Neuronal stem cell (in vitro differentiated cells): ENCODE data around the gene MTPN. TPM values are rescaled to one million over a fixed set of nuclear protein-coding genes. Genes with fewer than 3 reads are reported as not detected.

Experiments used
- DNase-seq: peaks from one replicate; pipeline ENCODE4 v3.0.0-alpha.2; 2013; ENCODE audit warnings: low spot score
- H2AFZ ChIP-seq: one replicate; pipeline ENCODE4 v1.6.1; 2013; ENCODE audit warnings: mild to moderate bottlenecking, low read length, inconsistent platforms
- H2AK5ac ChIP-seq: 2 replicates; pipeline ENCODE4 v1.6.1; 2013; ENCODE audit warnings: low read depth, mild to moderate bottlenecking, inconsistent platforms, low read length, moderate library complexity, mixed read lengths
- H2BK120ac ChIP-seq: 2 replicates; pipeline ENCODE4 v1.6.1; 2013; ENCODE audit warnings: low read depth, mild to moderate bottlenecking, inconsistent platforms, low read length, moderate library complexity, mixed read lengths
- H2BK12ac ChIP-seq: one replicate; pipeline ENCODE4 v1.6.1; 2013; ENCODE audit warnings: low read length, inconsistent platforms
- H2BK15ac ChIP-seq: 2 replicates; pipeline ENCODE4 v1.6.1; 2013; ENCODE audit warnings: mild to moderate bottlenecking, low read length, inconsistent platforms, mixed read lengths
- H2BK5ac ChIP-seq: one replicate; pipeline ENCODE4 v1.6.1; 2013; ENCODE audit warnings: inconsistent platforms, mild to moderate bottlenecking, low read length, moderate library complexity
- H3K14ac ChIP-seq: one replicate; pipeline ENCODE4 v1.6.1; 2013; ENCODE audit warnings: low read length, inconsistent platforms
- H3K18ac ChIP-seq: 2 replicates; pipeline ENCODE4 v1.6.1; 2013; ENCODE audit warnings: low read length, inconsistent platforms
- H3K23ac ChIP-seq: 2 replicates; pipeline ENCODE4 v1.6.1; 2013; ENCODE audit warnings: low read depth, mild to moderate bottlenecking, mixed read lengths, low read length, inconsistent platforms; ENCODE audit not compliant: poor library complexity
- H3K27ac ChIP-seq: replicated peaks from 3 replicates; pipeline ENCODE4 v1.5.1; 2013; ENCODE audit warnings: low read length, inconsistent platforms
- H3K27me3 ChIP-seq, 3 experiments: 2 replicates each; pipeline ENCODE4 v1.6.1; 2013; ENCODE audit warnings: low read length in 3 of 3, mild to moderate bottlenecking in 2 of 3, inconsistent platforms in 1 of 3, low read depth in 1 of 3, mixed read lengths in 1 of 3, moderate library complexity in 1 of 3; ENCODE audit not compliant: control insufficient read depth in 3 of 3, insufficient read depth in 3 of 3
- H3K36me3 ChIP-seq, 2 donors: replicated peaks in 1 of 2; 2 replicates each; pipeline ENCODE4 v1.6.1; 2013; ENCODE audit warnings: low read length in 2 of 2; ENCODE audit not compliant: control insufficient read depth in 2 of 2, insufficient read depth in 2 of 2
- H3K4ac ChIP-seq: 2 replicates; pipeline ENCODE4 v1.6.1; 2013; ENCODE audit warnings: inconsistent platforms, mild to moderate bottlenecking, low read length, moderate library complexity
- H3K4me1 ChIP-seq, 2 donors: 1 replicate in 1 of 2; 2 replicates in 1 of 2; pipeline ENCODE4 v1.6.1; 2013; ENCODE audit warnings: low read length in 2 of 2, low read depth in 1 of 2; ENCODE audit not compliant: control insufficient read depth in 2 of 2, insufficient read depth in 1 of 2
- H3K4me2 ChIP-seq: one replicate; pipeline ENCODE4 v1.6.1; 2013; ENCODE audit warnings: mild to moderate bottlenecking, low read length, inconsistent platforms; ENCODE audit not compliant: insufficient read depth, poor library complexity, severe bottlenecking
- H3K4me3 ChIP-seq, 2 donors: 2 replicates each; pipeline ENCODE4 v1.5.1; 2013; ENCODE audit warnings: low read length in 2 of 2, mild to moderate bottlenecking in 2 of 2, inconsistent platforms in 1 of 2, moderate library complexity in 1 of 2
- H3K79me1 ChIP-seq: one replicate; pipeline ENCODE4 v1.6.1; 2013; ENCODE audit warnings: low read depth, mild to moderate bottlenecking, inconsistent platforms, low read length, moderate library complexity
- H3K9ac ChIP-seq: one replicate; pipeline ENCODE4 v1.6.1; 2013; ENCODE audit warnings: mild to moderate bottlenecking, low read depth, low read length, inconsistent platforms; ENCODE audit not compliant: poor library complexity
- H3K9me3 ChIP-seq, 2 donors: replicated peaks in 1 of 2; 2 replicates each; pipeline versions ENCODE3 to v1.6.1; 2013; ENCODE audit warnings: low read length in 2 of 2, mild to moderate bottlenecking in 2 of 2, inconsistent platforms in 1 of 2, low read depth in 1 of 2, mixed read lengths in 1 of 2, moderate library complexity in 1 of 2; ENCODE audit not compliant: control insufficient read depth in 2 of 2, insufficient read depth in 1 of 2
- H4K8ac ChIP-seq: one replicate; pipeline ENCODE4 v1.6.1; 2013; ENCODE audit warnings: low read depth, mild to moderate bottlenecking, inconsistent platforms, low read length, moderate library complexity
- H4K91ac ChIP-seq: one replicate; pipeline ENCODE4 v1.6.1; 2013; ENCODE audit warnings: low read length, low read depth, mild to moderate bottlenecking, inconsistent platforms; ENCODE audit not compliant: poor library complexity
- WGBS, 2 donors: extraction: QIAGEN DNeasy Blood & Tissue Kit; methylation state at CpG; one replicate each; pipeline ENCODE4 v1.1.7; 2013; ENCODE audit warnings: missing lambda C conversion rate in 2 of 2, mixed read lengths in 1 of 2; ENCODE audit not compliant: insufficient read length in 2 of 2, insufficient replicate concordance in 1 of 2; ENCODE audit errors: extremely low coverage in 2 of 2; 5-methylcytosine and 5-hydroxymethylcytosine counted together
- small RNA-seq: library from polyadenylated mRNA; stranded (forward); fragments of <200 nt; extraction: miRNeasy Mini kit (QIAGEN cat#:217004); gene quantifications from one replicate; pipeline ENCODE3, GENCODE V24; 2013; ENCODE audit not compliant: insufficient read depth

Gene MTPN

GRCh38 chr7:135879233-135879632 lies 97.9 kb downstream of the MTPN start:
- Histone ChIP-seq H2BK15ac (no peak overlapping the region), H3K4me2 (no peak overlapping the region), H3K4me1 (no peaks in the 10 kb centered on the region), H3K14ac (no peak overlapping the region), H3K27ac (no peak overlapping the region), H2AK5ac (no peak overlapping the region), H2BK120ac (no peak overlapping the region), H4K8ac (no peak overlapping the region), H3K79me1 (no peaks in the 10 kb centered on the region), H3K4ac (no peak overlapping the region), H4K91ac (no peak overlapping the region), H3K27me3 (no peaks in the 10 kb centered on the region), H2BK12ac (no peak overlapping the region), H3K18ac (no peak overlapping the region), H3K4me3 (no peak overlapping the region), H3K9ac (no peak overlapping the region), H3K23ac (no peak overlapping the region), H2BK5ac (no peak overlapping the region), H3K36me3 (no peaks in the 10 kb centered on the region), H3K9me3 (no peaks in the 10 kb centered on the region), H2AFZ (no peak overlapping the region)
- no peak for DNase-seq

GRCh38 chr7:135878284-135878683 lies 98.9 kb downstream of the MTPN start:
- H2BK12ac ChIP-seq = no peak overlapping the region

GRCh38 chr7:135877805-135878204 lies 99.4 kb downstream of the MTPN start:
- Histone ChIP-seq H3K23ac (no peak overlapping the region), H3K18ac (no peak overlapping the region), H2AFZ (no peak overlapping the region), H2AK5ac (no peak overlapping the region), H3K9me3 (no peaks in the 10 kb centered on the region), H3K14ac (no peak overlapping the region), H4K91ac (no peak overlapping the region), H3K9ac (no peak overlapping the region), H3K27ac (no peak overlapping the region), H3K4me2 (no peak overlapping the region), H3K79me1 (no peaks in the 10 kb centered on the region), H4K8ac (no peak overlapping the region), H2BK12ac (no peak overlapping the region), H3K4ac (no peak overlapping the region), H3K36me3 (no peaks in the 10 kb centered on the region), H3K4me3 (no peak overlapping the region), H3K4me1 (no peaks in the 10 kb centered on the region), H3K27me3 (no peaks in the 10 kb centered on the region), H2BK120ac (no peak overlapping the region), H2BK15ac (no peak overlapping the region), H2BK5ac (no peak overlapping the region)
- WGBS, 2 donors = no CpG with 5 or more reads among the region's 5 CpGs
- no peak for DNase-seq

More at GRCh38 chr7:135878284-135878683, 98.9 kb downstream of the MTPN start:
- WGBS, 2 donors = no CpG with 5 or more reads among the region's 3 CpGs
- no peaks in the 10 kb centered on the region for H3K36me3 ChIP-seq
- no peaks in the 10 kb centered on the region for H3K27me3 ChIP-seq
- no peak overlapping the region for H3K4me2 ChIP-seq
- H3K23ac ChIP-seq = no peak overlapping the region
- H2BK120ac ChIP-seq = no peak overlapping the region
- H3K27ac ChIP-seq = no peak overlapping the region
- no peaks in the 10 kb centered on the region for H3K9me3 ChIP-seq
- H2AFZ ChIP-seq = no peak overlapping the region
- no peak overlapping the region for H4K91ac ChIP-seq
- no peak overlapping the region for H3K4me3 ChIP-seq
- H2BK5ac ChIP-seq = no peak overlapping the region
- H2BK15ac ChIP-seq = no peak overlapping the region
- H3K9ac ChIP-seq = no peak overlapping the region
- no peak overlapping the region for H4K8ac ChIP-seq
- H3K14ac ChIP-seq = no peak overlapping the region
- no peak overlapping the region for H2AK5ac ChIP-seq
- H3K18ac ChIP-seq = no peak overlapping the region
- no peaks in the 10 kb centered on the region for H3K4me1 ChIP-seq
- no peaks in the 10 kb centered on the region for H3K79me1 ChIP-seq
- DNase-seq = no peak
- H3K4ac ChIP-seq = no peak overlapping the region

Small RNA genes within 50 kb of the gene (small RNA-seq; reads per million reads assigned to genes)
- not detected for gene RNU6-223P
